ENCODE data around the gene ERVV-1. TPM values are rescaled to one million over a fixed set of nuclear protein-coding genes. Genes with fewer than 3 reads are reported as not detected.

ERVV-1 gene
- total and polyA plus RNA-seq, 2 of the 13 experiments (the other 11 are each of a cell fraction or from before 2014, with no cell fraction given) = not detected

- no peak overlapping the region for H3K27ac ChIP-seq (ENCODE audit: extremely low read length, insufficient read depth, low read length)
- no peaks in the 10 kb centered on the region for H4K20me1 ChIP-seq (ENCODE audit: insufficient read depth, low read length)
- no peak for FAIRE-seq
- no peak overlapping the region for H3K9ac ChIP-seq (ENCODE audit: insufficient read depth, low read depth, low read length)
- H3K4me3 ChIP-seq (replicated peaks in 1 of 3; ENCODE audit: insufficient read depth in 1 of 3, low read depth in 2 of 3, low read length in 3 of 3) = no peak overlapping the region
- ChIA-PET CTCF (ENCODE audit: low intra/inter-chr PET ratio, low total read pairs) (no interaction called here), POLR2A (no interaction called here)
- no peaks in the 10 kb centered on the region; a peak in 1 of 5 replicates for H3K27me3 ChIP-seq (ENCODE audit: control insufficient read depth in 1 of 2, insufficient read depth in 2 of 2, low read length in 2 of 2)
- TF ChIP-seq ARID2 (CRISPR knock-in tag; IDR thresholded peaks at IDR 0.05; ENCODE audit: borderline replicate concordance) = no peak
- no peak for TF ChIP-seq IRX3 (CRISPR knock-in tag; IDR thresholded peaks at IDR 0.05; ENCODE audit: borderline replicate concordance, low read depth)
- TF ChIP-seq ZNF431 (CRISPR knock-in tag; IDR thresholded peaks at IDR 0.05; ENCODE audit: borderline replicate concordance, low read depth) = no peak
- TF ChIP-seq, protein P1, sequence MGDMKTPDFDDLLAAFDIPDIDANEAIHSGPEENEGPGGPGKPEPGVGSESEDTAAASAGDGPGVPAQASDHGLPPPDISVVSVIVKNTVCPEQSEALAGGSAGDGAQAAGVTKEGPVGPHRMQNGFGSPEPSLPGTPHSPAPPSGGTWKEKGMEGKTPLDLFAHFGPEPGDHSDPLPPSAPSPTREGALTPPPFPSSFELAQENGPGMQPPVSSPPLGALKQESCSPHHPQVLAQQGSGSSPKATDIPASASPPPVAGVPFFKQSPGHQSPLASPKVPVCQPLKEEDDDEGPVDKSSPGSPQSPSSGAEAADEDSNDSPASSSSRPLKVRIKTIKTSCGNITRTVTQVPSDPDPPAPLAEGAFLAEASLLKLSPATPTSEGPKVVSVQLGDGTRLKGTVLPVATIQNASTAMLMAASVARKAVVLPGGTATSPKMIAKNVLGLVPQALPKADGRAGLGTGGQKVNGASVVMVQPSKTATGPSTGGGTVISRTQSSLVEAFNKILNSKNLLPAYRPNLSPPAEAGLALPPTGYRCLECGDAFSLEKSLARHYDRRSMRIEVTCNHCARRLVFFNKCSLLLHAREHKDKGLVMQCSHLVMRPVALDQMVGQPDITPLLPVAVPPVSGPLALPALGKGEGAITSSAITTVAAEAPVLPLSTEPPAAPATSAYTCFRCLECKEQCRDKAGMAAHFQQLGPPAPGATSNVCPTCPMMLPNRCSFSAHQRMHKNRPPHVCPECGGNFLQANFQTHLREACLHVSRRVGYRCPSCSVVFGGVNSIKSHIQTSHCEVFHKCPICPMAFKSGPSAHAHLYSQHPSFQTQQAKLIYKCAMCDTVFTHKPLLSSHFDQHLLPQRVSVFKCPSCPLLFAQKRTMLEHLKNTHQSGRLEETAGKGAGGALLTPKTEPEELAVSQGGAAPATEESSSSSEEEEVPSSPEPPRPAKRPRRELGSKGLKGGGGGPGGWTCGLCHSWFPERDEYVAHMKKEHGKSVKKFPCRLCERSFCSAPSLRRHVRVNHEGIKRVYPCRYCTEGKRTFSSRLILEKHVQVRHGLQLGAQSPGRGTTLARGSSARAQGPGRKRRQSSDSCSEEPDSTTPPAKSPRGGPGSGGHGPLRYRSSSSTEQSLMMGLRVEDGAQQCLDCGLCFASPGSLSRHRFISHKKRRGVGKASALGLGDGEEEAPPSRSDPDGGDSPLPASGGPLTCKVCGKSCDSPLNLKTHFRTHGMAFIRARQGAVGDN (CRISPR knock-in tag; IDR thresholded peaks at IDR 0.05) = no peak
- no peak for TF ChIP-seq ZNF7 (CRISPR knock-in tag; IDR thresholded peaks at IDR 0.05)
- TF ChIP-seq HES4 (CRISPR knock-in tag; IDR thresholded peaks at IDR 0.05; ENCODE audit: borderline replicate concordance) = no peak
- no peak for TF ChIP-seq NCOR1 (IDR thresholded peaks at IDR 0.05; ENCODE audit: borderline replicate concordance, low read length)
- no peak for TF ChIP-seq RORA (CRISPR knock-in tag; IDR thresholded peaks at IDR 0.05)
- intact Hi-C loops (cut with micrococcal nuclease; ENCODE audit: unreplicated experiment) (no loop called here), in situ Hi-C loops (cut with HindIII; ENCODE audit: extremely low pct_ligation_motif_present, low pct_unique_long_range_greater_than_20kb) (no loop called here)
- no peak overlapping the region for H2AFZ ChIP-seq (ENCODE audit: low read length)
- ATAC-seq = no peak
- H3K79me2 ChIP-seq (ENCODE audit: insufficient read depth, low read length) = no peaks in the 10 kb centered on the region
- no peak for DNase-seq (ENCODE audit: low spot score)
- no TSS peak for BruUV-seq (replicated peaks)
- WGBS (ENCODE audit: low lambda C conversion rate) = 66% methylated on average over 52 of the region's 52 CpGs
- no peaks in the 10 kb centered on the region for H3K4me1 ChIP-seq (ENCODE audit: insufficient read depth, low read length)
- H3K4me2 ChIP-seq (ENCODE audit: low read depth, low read length) = no peak overlapping the region
- peaks cover 46% of the 10 kb centered on the region for H3K9me3 ChIP-seq (ENCODE audit: low read length)
- H3K36me3 ChIP-seq (replicated peaks in 1 of 2; ENCODE audit: control insufficient read depth in 1 of 2, insufficient read depth in 2 of 2, low read length in 2 of 2) = no peaks in the 10 kb centered on the region
Measured at GRCh38 chr19:53037101-53038097, 23.7 kb downstream of the ERVV-1 start.
